HG03095 (cell line): ENCODE results near the gene HNRNPH3.

Experiments used
- ATAC-seq: cut with Tn5 transposase; IDR thresholded peaks from one replicate; pipeline ENCODE4 v1.9.1; 2021; ENCODE audit warnings: moderate library complexity; ENCODE audit not compliant: unreplicated experiment

HNRNPH3 gene

DNA sequence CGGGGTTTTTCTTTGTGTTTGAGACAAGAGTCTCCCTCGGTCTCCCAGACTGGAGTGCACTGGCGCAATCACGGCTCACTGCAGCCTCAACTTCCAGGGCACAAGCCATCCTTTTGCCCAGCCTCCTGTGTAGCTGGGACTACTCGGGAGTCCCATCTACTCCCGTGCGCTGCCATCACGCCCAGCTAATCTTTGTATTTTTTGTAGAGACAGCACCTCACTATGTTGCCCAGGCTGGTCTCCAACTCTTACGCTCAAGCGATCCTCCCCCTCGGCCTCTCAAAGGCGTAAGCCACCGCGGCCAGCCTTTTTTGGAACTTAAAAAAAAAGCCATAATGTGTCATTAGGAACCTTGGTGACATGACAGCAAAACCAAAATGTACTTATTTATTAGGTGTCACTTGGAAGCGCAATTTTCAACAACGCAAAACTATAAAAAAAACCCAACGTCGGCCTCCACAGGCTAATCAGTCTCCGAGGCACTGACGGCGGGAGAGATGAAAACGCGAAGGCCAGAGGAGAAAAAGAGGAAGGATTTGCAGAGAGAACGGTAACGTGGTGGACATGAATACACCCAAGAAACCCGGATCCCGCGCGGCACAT, 911 bp upstream of the HNRNPH3 start:
- ATAC-seq, result no peak

- ATAC-seq, result peak; percentile 23
Measured at GRCh38 chr10:68332259-68333057, 594 bp downstream of the HNRNPH3 start, which contains the start of gene PBLD. TSS of gene PBLD (minus strand) at chr10:68332928. CDS start at chr10:68306844, 26,084 bp downstream.

DNA sequence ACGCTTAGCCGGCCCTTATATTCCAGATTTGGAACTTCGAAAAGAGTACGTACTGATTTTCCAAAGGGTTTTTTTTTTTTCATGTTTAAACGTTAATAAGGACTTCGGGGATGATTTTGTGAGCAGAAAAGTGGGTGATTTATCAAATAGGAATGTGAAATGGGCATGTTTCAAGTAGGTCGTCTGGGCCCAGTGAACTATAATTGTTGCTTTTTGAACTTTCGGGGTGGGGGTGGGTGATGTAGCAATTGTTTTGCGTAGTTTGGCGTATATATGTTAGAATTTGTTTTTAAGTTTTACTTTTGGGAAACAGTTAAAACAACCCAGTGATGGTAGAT, 1.2 kb downstream of the HNRNPH3 start:
- no peak for ATAC-seq

DNA sequence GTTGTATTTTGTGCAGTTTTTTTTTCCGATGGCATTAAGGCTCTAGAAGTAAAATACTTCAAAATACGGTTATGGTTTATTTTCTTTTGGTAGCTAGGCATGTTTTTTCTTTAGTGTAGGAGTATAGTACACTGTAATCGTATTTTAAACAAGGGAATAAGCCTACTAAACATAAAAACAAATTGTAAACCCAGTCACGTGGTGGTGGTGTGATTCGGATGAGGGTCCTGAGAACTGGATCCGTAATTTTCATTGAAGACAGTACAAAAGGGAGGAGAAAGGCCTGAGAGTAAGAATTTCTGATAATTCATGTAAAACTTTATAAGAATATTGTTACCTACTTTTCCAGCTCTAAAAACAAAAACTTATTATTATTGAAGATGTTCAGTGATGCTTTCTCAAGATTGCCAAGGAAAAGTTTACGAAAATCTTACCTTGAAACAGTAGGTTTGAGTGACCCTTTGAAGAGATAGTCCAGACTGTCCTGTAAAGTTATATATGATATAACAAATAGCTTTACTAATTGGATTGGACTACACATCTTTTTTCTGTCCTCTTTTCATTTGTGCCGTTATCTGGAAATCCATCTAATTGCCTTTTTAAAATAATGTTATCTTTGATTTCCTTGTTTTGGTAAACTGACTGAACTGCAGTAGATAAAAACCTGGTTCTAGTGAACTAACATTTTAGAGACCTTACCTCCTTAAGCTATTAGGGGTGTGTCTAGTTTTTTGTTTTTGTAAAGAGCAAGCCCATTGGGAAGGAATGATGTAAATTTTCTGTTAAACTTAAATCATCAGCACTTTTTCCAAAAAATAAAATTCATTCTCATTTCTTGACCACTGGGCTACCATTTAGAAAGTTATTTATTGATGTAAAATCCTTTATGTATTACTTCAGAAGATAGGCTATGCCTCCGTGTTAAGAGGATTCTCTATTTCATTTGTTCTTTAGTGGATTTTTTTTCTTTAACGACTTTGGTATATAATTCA, 1.9 kb downstream of the HNRNPH3 start:
- ATAC-seq, result no peak

- ATAC-seq, result no peak
Measured at GRCh38 chr10:68334672-68335467, 3.0 kb downstream of the HNRNPH3 start.

GRCh38 chr10:68336754-68337351, 5.0 kb downstream of the HNRNPH3 start:
- ATAC-seq, result no peak

GRCh38 chr10:68340358-68341080, 8.7 kb downstream of the HNRNPH3 start:
- no peak for ATAC-seq

- no peak for ATAC-seq
Measured at GRCh38 chr10:68342909-68343516, 11.1 kb downstream of the HNRNPH3 start.

DNA sequence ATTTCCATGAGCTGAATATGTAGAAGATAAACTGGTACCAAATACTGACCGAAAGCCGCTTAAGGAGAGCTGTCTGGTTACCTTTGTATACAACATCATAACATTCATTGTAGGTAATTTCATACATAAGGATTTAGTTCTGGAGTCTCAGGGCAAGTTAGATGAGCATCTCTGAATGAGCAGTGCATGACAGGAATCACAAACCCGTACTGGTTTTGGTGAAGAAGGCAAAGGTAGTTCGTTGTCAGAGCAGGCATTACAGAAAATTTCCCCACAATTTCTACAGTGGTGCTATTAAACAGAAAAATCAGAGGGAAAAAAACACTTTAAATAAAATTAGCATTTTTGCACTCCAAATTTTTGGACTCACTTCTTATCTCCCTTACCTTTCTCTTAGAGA, 13.8 kb downstream of the HNRNPH3 start:
- ATAC-seq, result no peak

DNA sequence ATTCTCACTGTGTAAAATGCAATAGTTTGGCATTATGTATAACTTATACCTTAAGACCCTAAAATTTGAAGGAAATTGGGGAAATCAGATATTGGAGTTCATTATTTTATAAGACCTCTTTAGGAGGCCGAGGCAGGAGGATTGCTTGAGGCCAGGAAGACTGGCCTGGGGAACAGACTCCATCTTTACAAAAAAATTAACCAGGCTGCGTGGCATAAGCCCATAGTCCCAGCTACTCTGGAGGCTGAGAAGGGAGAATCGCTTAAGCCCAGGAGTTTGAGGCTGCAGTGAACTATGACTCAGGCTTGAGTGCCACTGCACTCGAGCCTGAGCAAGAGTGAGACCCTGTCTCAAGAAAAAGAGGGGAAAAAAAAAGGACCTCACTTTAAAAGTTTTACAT, 14.9 kb downstream of the HNRNPH3 start:
- ATAC-seq, result no peak

GRCh38 chr10:68348265-68348741, 16.4 kb downstream of the HNRNPH3 start:
- peak; percentile 55 for ATAC-seq

- no peak for ATAC-seq
Measured at GRCh38 chr10:68353537-68353936, 21.7 kb downstream of the HNRNPH3 start.

DNA sequence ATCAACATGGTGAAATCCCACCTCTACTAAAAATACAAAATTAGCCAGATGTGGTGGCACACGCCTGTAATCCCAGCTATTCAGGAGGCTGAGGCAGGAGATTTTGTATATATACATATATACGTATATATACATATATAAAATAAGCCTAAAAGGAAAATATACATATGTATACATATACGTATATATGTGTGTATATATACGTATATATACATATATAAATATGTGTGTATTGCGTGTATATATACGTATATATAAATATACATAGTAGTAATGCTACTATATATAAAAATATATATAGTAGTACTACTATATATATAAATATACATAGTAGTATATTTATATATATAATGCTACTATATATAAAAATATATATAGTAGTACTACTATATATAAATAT, 27.3 kb downstream of the HNRNPH3 start:
- no peak for ATAC-seq

GRCh38 chr10:68362590-68362989, 30.7 kb downstream of the HNRNPH3 start:
- no peak for ATAC-seq

- ATAC-seq, result no peak
Measured at GRCh38 chr10:68364101-68364886, 32.4 kb downstream of the HNRNPH3 start.

- no peak for ATAC-seq
Measured at GRCh38 chr10:68365611-68366010, 33.7 kb downstream of the HNRNPH3 start.

GRCh38 chr10:68366600-68366999, 34.7 kb downstream of the HNRNPH3 start:
- ATAC-seq, result no peak

- no peak for ATAC-seq
Measured at GRCh38 chr10:68367121-68367520, 35.3 kb downstream of the HNRNPH3 start.
